HCT116 (cell line): ENCODE data around the gene DACT1. TPM values are rescaled to one million over a fixed set of nuclear protein-coding genes. Genes with fewer than 3 reads are reported as not detected.

ENCODE experiments used
- ATAC-seq: fragments of 200-7000 bp; cut with Tn5 transposase; 2 replicates; pipeline ENCODE4 v1.9.1; 2020; ENCODE audit warnings: mild to moderate bottlenecking, moderate library complexity
- BruUV-seq: library from RNA; stranded (reverse); fragments of 400-500 nt; replicated peaks from 2 replicates; lab custom pipeline; 2021; lab: Mats Ljungman, UMichigan
- CTCF ChIA-PET: fragments of 300-600 bp; sonication (Branson Sonifier 250); formaldehyde crosslinking; loops from one replicate; lab custom pipeline; 2021; ENCODE audit warnings: antibody characterized with exemption; lab: Charles Lee
- POLR2A ChIA-PET: fragments of 300-600, 350-600 bp; sonication (Branson Sonifier 250); formaldehyde crosslinking; loops from one replicate; lab custom pipeline; 2021; ENCODE audit warnings: antibody characterized with exemption; lab: Charles Lee
- RAD21 ChIA-PET, 2 experiments: fragments of 300-600 bp; sonication (Branson Sonifier 250); formaldehyde crosslinking; loops; one replicate each; lab custom pipeline; 2023; ENCODE audit warnings: low total read pairs in 2 of 2; ENCODE audit not compliant: uncharacterized antibody in 2 of 2, unreplicated experiment in 2 of 2, low non-redundant PET in 1 of 2; lab: Charles Lee
- DNase-seq: peaks from one replicate; pipeline ENCODE4 v3.0.0-alpha.2; 2010; ENCODE audit warnings: low read depth, low spot score
- H2AFZ ChIP-seq: fragments of 200-600 bp; shearing (Covaris generic), sonication (generic); 2 replicates; pipeline ENCODE4 v1.6.1; 2017; ENCODE audit warnings: low read depth, mixed run types, mixed read lengths, antibody characterized with exemption, low read length; ENCODE audit not compliant: poor library complexity, severe bottlenecking
- H3K27ac ChIP-seq: 2 replicates; pipeline ENCODE4 v1.5.1; 2012; ENCODE audit warnings: low read depth, low read length
- H3K27me3 ChIP-seq: fragments of 200-600 bp; sonication (generic); 2 replicates; pipeline ENCODE4 v1.6.1; 2016; ENCODE audit warnings: mixed run types, low read length, mixed read lengths; ENCODE audit not compliant: insufficient read depth
- H3K36me3 ChIP-seq, 2 experiments: fragments of 200-500 bp in 1 of 2; fragments of 200-600 bp in 1 of 2; sonication (Bioruptor generic) in 1 of 2; sonication (generic) in 1 of 2; 2 replicates each; pipeline versions ENCODE4 v1.5.1 to v1.6.1; 2014 to 2016; ENCODE audit warnings: low read length in 2 of 2, inconsistent platforms in 1 of 2, mixed read lengths in 1 of 2, mixed run types in 1 of 2; ENCODE audit not compliant: insufficient read depth in 2 of 2, control insufficient read depth in 1 of 2
- H3K4me1 ChIP-seq, 2 experiments: fragments of 200-600 bp in 1 of 2; sonication (generic) in 1 of 2; 2 replicates each; pipeline versions ENCODE4 v1.5.1 to v1.6.1; 2012 to 2017; ENCODE audit warnings: low read length in 2 of 2, inconsistent platforms in 1 of 2, mild to moderate bottlenecking in 1 of 2, mixed read lengths in 1 of 2, mixed run types in 1 of 2, moderate library complexity in 1 of 2; ENCODE audit not compliant: insufficient read depth in 2 of 2, control insufficient read depth in 1 of 2
- H3K4me2 ChIP-seq: fragments of 200-600 bp; sonication (generic); 2 replicates; pipeline ENCODE4 v1.6.1; 2017; ENCODE audit warnings: mixed run types, low read length, mixed read lengths
- H3K4me3 ChIP-seq, 2 experiments: fragments of 200-600 bp in 1 of 2; sonication (generic) in 1 of 2; replicated peaks in 1 of 2; 2 replicates each; pipeline ENCODE4 v1.5.1; 2011 to 2016; ENCODE audit warnings: low read length in 2 of 2, control low read depth in 1 of 2, low read depth in 1 of 2, mild to moderate bottlenecking in 1 of 2, mixed read lengths in 1 of 2, mixed run types in 1 of 2
- H3K79me2 ChIP-seq: fragments of 200-600 bp; sonication (generic); 2 replicates; pipeline ENCODE4 v1.6.1; 2017; ENCODE audit warnings: mild to moderate bottlenecking, mixed run types, low read length, moderate library complexity, mixed read lengths; ENCODE audit not compliant: insufficient read depth
- H3K9ac ChIP-seq: fragments of 200-600 bp; sonication (generic); 2 replicates; pipeline ENCODE4 v1.6.1; 2016; ENCODE audit warnings: low read length, mixed read lengths
- H3K9me2 ChIP-seq: fragments of 200-600 bp; sonication (generic), shearing (Covaris generic); 2 replicates; pipeline ENCODE4 v1.6.1; 2017; ENCODE audit warnings: mixed run types, mild to moderate bottlenecking, moderate library complexity; ENCODE audit not compliant: insufficient read depth
- H3K9me3 ChIP-seq, 2 experiments: fragments of 200-500 bp in 1 of 2; fragments of 200-600 bp in 1 of 2; sonication (Bioruptor generic) in 1 of 2; sonication (generic) in 1 of 2; 2 replicates each; pipeline ENCODE4 v1.6.1; 2014 to 2017; ENCODE audit warnings: low read length in 2 of 2, mixed read lengths in 2 of 2, inconsistent platforms in 1 of 2, low read depth in 1 of 2, mild to moderate bottlenecking in 1 of 2, mixed run types in 1 of 2, moderate library complexity in 1 of 2; ENCODE audit not compliant: control insufficient read depth in 1 of 2, insufficient read depth in 1 of 2
- H4K20me1 ChIP-seq: fragments of 200-600 bp; sonication (generic), shearing (Covaris generic); 2 replicates; pipeline ENCODE4 v1.6.1; 2017; ENCODE audit warnings: mixed run types, mild to moderate bottlenecking, moderate library complexity; ENCODE audit not compliant: insufficient read depth
- EGR1 ChIP-seq: IDR thresholded peaks from 2 replicates; pipeline ENCODE4 v1.6.1; 2012; ENCODE audit warnings: low read depth
- FOSL1 ChIP-seq: IDR thresholded peaks from 2 replicates; pipeline ENCODE4 v1.6.1; 2012; ENCODE audit warnings: low read depth
- POLR2AphosphoS5 ChIP-seq: IDR thresholded peaks from 2 replicates; pipeline ENCODE4 v1.6.1; 2011; ENCODE audit warnings: mild to moderate bottlenecking, low read depth, low read length, moderate library complexity
- RAD21 ChIP-seq: IDR thresholded peaks from 2 replicates; pipeline ENCODE4 v1.6.1; 2012; ENCODE audit warnings: low read depth, mild to moderate bottlenecking
- SRF ChIP-seq: IDR thresholded peaks from 2 replicates; pipeline ENCODE4 v1.6.1; 2012; ENCODE audit warnings: low read depth
- TCF7L2 ChIP-seq: IDR thresholded peaks from 2 replicates; pipeline ENCODE4 v1.7.0; 2011; ENCODE audit warnings: borderline replicate concordance, inconsistent platforms; ENCODE audit not compliant: insufficient read depth, insufficient read length; ENCODE audit errors: extremely low read depth
- YY1 ChIP-seq: IDR thresholded peaks from 2 replicates; pipeline ENCODE4 v1.6.1; 2011; ENCODE audit warnings: low read length, low read depth, moderate library complexity, mild to moderate bottlenecking; ENCODE audit not compliant: insufficient replicate concordance; ENCODE audit errors: extremely low read depth
- ZNF274 ChIP-seq: fragments of 200-500 bp; sonication (Bioruptor generic); IDR thresholded peaks from 2 replicates; pipeline ENCODE4 v1.6.1; 2014; ENCODE audit warnings: mild to moderate bottlenecking, low read depth, low read length, inconsistent platforms
- intact Hi-C: fragments of 100-400 bp; cut with micrococcal nuclease; formaldehyde crosslinking; loops from 2 replicates; pipeline ENCODE4 v1.10.0; 2022
- total RNA-seq: library from RNA; stranded (reverse); gene quantifications from one replicate; pipeline ENCODE4 v1.2.1, GENCODE V29; 2021; ENCODE audit not compliant: unreplicated experiment
- TF ChIP-seq, protein P1 (sequence below): IDR thresholded peaks from 2 replicates; pipeline ENCODE4 v1.6.1; 2012
- TF ChIP-seq, protein P2 (sequence below): IDR thresholded peaks from 2 replicates; pipeline ENCODE4 v1.6.1; 2011; ENCODE audit warnings: mild to moderate bottlenecking, low read length, moderate library complexity; ENCODE audit not compliant: insufficient replicate concordance; ENCODE audit errors: extremely low read depth
- TF ChIP-seq, protein P3 (sequence below): IDR thresholded peaks from 2 replicates; pipeline ENCODE4 v1.6.1; 2012; ENCODE audit warnings: low read depth

Gene DACT1
- total RNA-seq, 1 experiment from 2014 or later = 1.6 TPM

DNA sequence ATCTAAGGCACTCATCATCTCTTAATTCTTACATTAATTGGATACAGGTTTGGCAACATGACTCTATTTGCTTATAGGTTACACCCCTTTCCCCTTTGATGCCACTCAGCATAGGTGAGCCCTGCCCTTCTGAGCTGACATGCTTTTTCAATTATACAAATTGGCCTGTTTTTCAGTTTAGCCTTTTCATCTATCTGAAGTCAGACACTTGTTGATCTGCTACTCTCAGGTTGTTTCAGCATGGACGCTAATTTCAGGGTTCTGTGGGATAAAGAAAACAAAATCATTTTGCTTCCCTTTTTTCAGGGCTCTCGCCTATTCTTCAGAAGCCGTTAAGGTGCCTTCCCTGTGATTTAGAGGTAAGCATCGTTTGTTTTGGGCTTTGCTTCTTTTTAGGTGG lies 55.3 kb downstream of the DACT1 start:
- no peak overlapping the region for H3K4me3 ChIP-seq
- no peak for DNase-seq
- H3K9me2 ChIP-seq = no peaks in the 10 kb centered on the region
- no peaks in the 10 kb centered on the region for H3K79me2 ChIP-seq
- ChIA-PET RAD21 (no interaction called here), POLR2A (no interaction called here), CTCF (no interaction called here)
- H3K9ac ChIP-seq = no peak overlapping the region
- H3K36me3 ChIP-seq = no peaks in the 10 kb centered on the region
- H3K27me3 ChIP-seq = no peaks in the 10 kb centered on the region
- no peaks in the 10 kb centered on the region for H3K9me3 ChIP-seq
- H3K4me2 ChIP-seq = no peak overlapping the region
- no peaks in the 10 kb centered on the region for H3K4me1 ChIP-seq
- BruUV-seq = no TSS peak
- no peak for TF ChIP-seq FOSL1
- TF ChIP-seq, protein P1, sequence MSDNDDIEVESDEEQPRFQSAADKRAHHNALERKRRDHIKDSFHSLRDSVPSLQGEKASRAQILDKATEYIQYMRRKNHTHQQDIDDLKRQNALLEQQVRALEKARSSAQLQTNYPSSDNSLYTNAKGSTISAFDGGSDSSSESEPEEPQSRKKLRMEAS = no peak
- TF ChIP-seq SRF = no peak
- no peak for TF ChIP-seq ZNF274
- TF ChIP-seq, protein P2, sequence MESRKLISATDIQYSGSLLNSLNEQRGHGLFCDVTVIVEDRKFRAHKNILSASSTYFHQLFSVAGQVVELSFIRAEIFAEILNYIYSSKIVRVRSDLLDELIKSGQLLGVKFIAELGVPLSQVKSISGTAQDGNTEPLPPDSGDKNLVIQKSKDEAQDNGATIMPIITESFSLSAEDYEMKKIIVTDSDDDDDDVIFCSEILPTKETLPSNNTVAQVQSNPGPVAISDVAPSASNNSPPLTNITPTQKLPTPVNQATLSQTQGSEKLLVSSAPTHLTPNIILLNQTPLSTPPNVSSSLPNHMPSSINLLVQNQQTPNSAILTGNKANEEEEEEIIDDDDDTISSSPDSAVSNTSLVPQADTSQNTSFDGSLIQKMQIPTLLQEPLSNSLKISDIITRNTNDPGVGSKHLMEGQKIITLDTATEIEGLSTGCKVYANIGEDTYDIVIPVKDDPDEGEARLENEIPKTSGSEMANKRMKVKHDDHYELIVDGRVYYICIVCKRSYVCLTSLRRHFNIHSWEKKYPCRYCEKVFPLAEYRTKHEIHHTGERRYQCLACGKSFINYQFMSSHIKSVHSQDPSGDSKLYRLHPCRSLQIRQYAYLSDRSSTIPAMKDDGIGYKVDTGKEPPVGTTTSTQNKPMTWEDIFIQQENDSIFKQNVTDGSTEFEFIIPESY = no peak
- TF ChIP-seq, protein P3, sequence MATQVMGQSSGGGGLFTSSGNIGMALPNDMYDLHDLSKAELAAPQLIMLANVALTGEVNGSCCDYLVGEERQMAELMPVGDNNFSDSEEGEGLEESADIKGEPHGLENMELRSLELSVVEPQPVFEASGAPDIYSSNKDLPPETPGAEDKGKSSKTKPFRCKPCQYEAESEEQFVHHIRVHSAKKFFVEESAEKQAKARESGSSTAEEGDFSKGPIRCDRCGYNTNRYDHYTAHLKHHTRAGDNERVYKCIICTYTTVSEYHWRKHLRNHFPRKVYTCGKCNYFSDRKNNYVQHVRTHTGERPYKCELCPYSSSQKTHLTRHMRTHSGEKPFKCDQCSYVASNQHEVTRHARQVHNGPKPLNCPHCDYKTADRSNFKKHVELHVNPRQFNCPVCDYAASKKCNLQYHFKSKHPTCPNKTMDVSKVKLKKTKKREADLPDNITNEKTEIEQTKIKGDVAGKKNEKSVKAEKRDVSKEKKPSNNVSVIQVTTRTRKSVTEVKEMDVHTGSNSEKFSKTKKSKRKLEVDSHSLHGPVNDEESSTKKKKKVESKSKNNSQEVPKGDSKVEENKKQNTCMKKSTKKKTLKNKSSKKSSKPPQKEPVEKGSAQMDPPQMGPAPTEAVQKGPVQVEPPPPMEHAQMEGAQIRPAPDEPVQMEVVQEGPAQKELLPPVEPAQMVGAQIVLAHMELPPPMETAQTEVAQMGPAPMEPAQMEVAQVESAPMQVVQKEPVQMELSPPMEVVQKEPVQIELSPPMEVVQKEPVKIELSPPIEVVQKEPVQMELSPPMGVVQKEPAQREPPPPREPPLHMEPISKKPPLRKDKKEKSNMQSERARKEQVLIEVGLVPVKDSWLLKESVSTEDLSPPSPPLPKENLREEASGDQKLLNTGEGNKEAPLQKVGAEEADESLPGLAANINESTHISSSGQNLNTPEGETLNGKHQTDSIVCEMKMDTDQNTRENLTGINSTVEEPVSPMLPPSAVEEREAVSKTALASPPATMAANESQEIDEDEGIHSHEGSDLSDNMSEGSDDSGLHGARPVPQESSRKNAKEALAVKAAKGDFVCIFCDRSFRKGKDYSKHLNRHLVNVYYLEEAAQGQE = no peak
- TF ChIP-seq TCF7L2 = no peak
- no peak for TF ChIP-seq POLR2AphosphoS5
- TF ChIP-seq YY1 = no peak
- TF ChIP-seq EGR1 = no peak
- TF ChIP-seq RAD21 = no peak
- no peak overlapping the region for H2AFZ ChIP-seq
- H4K20me1 ChIP-seq = no peaks in the 10 kb centered on the region
- no peak for ATAC-seq
- intact Hi-C loops = no loop called here
- H3K27ac ChIP-seq = no peak overlapping the region
